HG03159 (cell line): ENCODE data around the gene SF3B1.
A peak's percentile ranks its signal among the peaks of the same experiment; 100 is the strongest.
"Not testable (repeated sequence)": the region's sequence is repeated elsewhere in the genome, so short reads cannot be mapped to it uniquely, and the experiment has no call there.

Source experiments
- ATAC-seq: cut with Tn5 transposase; IDR thresholded peaks from one replicate; pipeline ENCODE4 v1.9.1; 2021; ENCODE audit warnings: mild to moderate bottlenecking, moderate library complexity; ENCODE audit not compliant: unreplicated experiment

Gene SF3B1, protein sequence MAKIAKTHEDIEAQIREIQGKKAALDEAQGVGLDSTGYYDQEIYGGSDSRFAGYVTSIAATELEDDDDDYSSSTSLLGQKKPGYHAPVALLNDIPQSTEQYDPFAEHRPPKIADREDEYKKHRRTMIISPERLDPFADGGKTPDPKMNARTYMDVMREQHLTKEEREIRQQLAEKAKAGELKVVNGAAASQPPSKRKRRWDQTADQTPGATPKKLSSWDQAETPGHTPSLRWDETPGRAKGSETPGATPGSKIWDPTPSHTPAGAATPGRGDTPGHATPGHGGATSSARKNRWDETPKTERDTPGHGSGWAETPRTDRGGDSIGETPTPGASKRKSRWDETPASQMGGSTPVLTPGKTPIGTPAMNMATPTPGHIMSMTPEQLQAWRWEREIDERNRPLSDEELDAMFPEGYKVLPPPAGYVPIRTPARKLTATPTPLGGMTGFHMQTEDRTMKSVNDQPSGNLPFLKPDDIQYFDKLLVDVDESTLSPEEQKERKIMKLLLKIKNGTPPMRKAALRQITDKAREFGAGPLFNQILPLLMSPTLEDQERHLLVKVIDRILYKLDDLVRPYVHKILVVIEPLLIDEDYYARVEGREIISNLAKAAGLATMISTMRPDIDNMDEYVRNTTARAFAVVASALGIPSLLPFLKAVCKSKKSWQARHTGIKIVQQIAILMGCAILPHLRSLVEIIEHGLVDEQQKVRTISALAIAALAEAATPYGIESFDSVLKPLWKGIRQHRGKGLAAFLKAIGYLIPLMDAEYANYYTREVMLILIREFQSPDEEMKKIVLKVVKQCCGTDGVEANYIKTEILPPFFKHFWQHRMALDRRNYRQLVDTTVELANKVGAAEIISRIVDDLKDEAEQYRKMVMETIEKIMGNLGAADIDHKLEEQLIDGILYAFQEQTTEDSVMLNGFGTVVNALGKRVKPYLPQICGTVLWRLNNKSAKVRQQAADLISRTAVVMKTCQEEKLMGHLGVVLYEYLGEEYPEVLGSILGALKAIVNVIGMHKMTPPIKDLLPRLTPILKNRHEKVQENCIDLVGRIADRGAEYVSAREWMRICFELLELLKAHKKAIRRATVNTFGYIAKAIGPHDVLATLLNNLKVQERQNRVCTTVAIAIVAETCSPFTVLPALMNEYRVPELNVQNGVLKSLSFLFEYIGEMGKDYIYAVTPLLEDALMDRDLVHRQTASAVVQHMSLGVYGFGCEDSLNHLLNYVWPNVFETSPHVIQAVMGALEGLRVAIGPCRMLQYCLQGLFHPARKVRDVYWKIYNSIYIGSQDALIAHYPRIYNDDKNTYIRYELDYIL

DNA sequence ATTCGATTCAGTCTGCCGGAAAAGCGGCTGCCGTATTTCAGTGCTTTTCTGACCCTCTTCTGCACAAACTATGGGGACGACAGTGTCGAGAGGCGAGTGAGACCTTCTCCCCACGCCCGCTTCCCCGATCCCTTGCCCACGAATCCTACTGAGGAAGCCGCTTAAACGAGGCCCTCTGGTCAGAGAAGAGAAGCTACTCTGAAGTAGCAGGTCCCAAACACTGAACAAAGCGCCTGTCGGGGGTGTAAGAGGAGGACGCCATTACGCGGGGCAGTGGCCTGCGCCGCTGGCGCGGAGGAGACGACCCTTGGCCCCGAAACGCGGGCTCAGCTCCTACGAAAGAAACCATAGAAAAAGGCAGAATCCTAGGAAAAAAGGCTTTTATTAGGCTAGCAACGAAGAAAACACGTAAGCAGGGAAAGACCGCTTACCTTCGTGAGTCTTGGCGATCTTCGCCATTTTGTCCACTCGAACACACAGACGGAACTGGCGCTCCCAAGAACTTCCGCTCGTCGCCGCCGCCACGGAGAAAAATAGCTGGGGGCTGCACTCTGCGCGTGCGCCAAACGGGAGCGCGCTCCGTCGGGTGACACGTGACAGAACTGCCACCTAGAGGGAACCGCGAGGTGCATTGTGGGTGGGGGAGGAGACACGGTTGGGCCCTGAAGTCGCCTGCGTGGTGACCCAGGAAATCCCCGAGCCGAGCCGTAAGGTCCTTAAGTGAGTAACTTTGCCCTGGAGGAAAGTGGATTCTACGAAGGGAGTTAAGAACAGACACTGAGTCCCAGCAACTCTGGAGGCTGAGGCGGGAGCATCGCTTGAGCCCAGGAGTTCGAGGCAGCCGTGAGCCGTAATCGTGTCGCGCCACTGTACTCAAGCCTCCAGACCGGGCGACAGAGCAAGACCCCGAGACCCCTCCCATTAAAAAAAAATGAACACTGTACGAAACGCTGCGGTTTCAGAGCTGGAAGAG is at the start of gene SF3B1:
TSS of gene SF3B1 (minus strand) at position 488 of the 973 bp plus-strand sequence. CDS start at position 459, 29 bp downstream.
- ATAC-seq: peak; percentile 94

DNA sequence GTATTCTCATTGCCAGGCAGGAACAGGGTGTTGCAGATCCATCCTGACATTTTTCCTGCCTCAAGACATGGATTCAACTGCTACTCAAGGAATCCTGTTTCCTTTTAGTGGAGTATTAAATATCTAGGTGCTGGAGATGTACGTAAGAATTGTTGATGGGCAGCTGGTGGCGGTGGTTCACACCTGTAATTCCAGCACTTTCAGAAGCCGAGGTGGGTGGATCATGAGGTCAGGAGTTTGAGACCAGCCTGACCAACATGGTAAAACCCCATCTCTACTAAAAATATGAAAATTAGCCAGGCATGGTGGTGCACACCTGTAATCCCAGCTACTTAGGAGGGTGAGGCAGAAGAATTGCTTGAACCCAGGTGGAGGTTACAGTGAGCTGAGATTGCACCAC is 49.4 kb upstream of the SF3B1 start:
- ATAC-seq: not testable (repeated sequence)

DNA sequence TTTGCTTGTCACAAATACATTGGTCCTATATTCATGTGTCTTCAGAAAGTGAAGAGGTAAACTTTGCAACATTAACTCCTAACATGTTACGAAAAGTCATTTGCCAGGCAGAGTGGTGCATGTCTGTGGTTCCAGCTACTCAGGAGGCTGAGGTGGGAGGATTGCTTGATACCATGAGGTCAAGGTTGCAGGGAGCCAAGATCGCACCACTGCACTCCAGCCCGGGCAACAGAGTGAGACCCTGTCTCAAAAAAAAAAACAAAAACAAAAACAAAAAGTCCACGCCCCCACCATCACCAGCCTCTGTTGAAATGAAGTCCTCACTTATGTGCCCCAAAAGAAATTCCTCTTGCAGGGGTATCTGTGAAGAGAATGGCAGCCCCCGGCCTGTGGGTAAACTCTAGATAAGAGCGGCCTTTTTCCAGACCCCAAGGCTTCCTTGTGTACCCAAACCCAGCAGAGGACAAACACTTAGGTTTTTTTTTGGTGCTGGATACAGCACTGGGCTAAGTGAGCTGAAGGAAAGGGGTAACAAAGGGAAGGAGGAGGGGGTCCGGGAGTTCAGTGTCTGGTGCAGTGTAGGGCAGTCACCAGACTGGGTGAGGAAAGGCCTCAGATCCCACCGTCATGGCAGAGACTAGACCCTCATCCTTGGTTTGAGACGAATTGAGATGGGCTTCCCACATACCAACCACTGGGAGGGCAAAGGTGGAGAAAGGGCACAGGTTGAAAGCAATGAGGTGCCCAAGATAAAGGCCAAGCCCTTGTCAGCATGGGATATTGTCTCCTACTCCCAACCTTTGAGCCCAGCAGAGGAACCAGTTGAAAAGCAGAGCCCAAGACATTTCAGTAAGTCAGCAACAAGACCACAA is 45.6 kb upstream of the SF3B1 start:
- ATAC-seq: no peak

DNA sequence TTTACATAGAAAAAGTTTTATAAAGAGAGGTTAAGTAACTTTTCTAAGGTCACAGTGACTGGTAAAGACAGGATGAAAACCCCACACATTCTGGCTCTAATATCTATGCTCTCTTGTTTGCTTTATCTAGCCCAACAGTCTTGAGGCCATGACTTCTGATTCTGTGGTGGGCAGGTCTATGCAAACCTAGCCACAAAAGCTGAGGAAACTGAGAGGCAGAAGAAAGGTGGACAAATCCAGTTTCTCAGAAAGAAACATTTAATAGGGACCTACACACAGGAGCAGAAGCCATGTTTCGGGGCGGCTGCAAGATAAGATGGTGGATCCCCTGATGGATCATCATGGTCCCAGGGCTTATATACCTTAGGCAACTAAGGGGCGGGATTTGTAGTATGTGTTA is 43.0 kb upstream of the SF3B1 start:
- no peak for ATAC-seq

DNA sequence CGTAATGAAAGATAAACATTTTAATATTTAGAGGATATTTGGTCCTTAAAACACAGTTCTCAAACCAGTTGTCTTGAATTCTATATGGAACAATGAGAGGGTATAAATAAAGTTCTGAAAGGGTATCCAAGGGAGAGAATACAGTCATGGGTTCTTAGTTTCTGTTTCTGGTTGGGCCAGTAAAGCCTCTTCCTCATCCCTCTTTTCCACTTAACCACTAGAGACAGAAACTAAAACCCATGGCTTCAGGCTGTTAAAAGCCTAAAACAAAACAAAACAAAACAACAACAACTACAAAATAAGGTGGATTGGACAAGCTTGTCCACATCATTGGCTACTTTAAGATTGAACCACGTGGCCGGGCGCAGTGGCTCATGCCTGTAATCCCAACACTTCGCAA is 37.3 kb upstream of the SF3B1 start:
- ATAC-seq: no peak

DNA sequence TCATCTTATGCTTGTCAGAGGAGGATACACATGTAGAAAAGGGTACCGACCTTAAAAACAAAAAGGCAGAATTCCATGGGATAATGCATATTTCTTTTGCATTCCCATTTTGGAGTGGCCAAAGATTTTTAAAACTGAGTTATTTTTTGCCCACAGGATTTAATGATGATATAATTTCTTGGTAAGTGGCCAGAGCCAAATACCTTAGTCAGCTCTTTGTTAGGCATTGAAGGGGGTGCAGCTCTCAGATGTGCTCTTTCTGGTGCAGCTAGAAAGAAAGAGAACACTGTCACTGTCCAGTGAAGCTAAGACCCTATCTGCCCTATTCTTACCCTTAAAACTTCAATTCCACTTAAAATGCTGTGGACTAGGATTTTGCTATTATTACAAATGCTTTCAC is 29.3 kb upstream of the SF3B1 start:
- ATAC-seq: no peak

DNA sequence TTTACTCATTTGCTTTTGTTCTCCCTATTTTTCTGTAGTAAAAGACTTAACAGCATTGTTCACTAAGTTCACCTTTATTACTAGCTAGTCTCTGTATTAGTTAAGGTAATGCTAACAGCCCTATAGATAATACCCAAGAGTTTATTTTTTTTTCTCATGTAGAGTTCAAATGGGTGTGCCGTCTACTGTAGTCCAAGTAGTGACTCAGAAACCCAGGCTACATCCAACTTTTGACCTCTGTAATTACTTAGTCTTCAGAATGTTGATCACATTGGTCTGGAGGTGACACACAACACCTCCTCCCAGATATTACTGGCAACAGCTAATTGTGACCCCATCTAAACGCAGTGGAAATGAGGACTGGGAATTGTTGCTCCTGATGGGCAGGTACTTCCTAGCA is 26.2 kb upstream of the SF3B1 start:
- ATAC-seq: no peak

DNA sequence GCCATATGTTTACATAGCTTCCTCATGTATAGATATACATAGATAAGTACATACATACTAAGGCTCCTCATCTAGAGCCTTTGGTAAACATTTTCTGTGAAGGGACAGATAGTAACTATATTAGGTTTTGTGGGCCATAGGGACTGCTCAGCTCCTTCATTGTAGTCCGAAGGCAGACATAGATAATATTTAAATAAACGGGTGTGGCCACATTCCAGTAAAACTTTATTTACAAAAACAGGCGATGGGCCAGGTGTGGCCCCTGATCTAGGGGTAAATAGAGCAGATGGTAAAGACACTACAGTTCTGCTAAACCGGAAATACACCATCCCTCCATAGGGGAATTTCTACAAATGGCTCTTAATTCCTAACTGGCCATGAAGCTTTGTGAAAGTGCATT is 25.8 kb upstream of the SF3B1 start:
- no peak for ATAC-seq

DNA sequence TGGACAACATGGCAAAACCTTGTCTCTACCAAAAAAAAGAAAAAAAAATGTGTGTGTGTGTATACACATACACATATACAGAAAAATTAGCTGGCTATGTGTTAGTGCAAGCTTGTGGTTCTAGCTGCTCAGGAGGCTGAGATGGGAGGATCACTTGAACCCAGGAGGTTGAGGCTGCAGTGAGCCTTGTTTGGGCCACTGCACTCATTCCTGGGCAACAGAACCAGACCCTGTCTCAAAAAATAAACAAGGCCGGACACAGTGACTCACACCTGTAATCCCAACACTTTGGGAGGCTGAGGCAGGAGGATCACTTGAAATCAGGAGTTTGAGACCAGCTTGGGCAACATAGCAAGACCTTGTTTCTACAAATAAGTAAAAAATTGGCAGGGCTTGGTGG is 20.6 kb upstream of the SF3B1 start:
- ATAC-seq: no peak

DNA sequence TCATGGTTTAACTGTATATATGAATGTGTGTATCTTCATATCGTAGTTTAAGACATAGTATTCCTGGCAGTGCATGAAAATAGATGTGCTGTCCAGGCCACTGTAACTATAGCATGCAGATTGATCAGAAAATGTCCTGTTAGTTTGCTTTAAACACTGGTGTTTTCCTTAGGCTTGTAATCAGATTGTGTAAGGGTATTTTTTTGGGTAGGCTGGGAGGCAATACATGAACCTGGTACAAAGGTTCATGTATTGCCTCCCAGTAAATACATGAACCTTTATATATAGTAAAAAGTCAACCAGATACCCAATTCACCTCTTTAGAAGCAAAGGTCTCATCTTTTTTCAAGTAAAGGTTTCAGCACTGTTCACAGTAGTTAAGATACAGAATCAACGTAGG is 20.1 kb upstream of the SF3B1 start:
- ATAC-seq: no peak

DNA sequence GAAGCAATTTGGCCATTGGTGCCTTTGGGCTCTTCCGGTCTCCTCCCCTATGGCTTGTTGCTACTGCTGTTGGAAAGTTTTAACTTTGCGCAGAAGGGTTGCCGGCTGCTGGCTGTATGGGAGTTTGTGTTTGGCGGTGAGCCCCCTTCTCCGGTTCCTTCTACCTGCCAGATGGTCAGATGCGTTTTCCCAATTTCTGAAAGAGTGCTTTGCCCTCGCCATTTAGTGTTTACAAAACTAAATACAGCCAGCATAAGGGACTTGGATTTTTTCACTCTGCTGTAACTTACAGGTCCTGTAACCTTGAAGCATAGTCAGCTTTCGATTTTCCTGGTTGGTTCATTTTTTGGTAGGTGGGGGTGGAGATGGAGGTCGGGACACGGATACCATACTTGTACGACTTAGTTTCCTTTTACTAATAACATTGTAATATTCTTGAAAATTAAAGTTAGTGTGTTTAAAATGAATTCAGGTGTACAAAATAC is 19.1 kb upstream of the SF3B1 start:
- peak; percentile 37 for ATAC-seq

DNA sequence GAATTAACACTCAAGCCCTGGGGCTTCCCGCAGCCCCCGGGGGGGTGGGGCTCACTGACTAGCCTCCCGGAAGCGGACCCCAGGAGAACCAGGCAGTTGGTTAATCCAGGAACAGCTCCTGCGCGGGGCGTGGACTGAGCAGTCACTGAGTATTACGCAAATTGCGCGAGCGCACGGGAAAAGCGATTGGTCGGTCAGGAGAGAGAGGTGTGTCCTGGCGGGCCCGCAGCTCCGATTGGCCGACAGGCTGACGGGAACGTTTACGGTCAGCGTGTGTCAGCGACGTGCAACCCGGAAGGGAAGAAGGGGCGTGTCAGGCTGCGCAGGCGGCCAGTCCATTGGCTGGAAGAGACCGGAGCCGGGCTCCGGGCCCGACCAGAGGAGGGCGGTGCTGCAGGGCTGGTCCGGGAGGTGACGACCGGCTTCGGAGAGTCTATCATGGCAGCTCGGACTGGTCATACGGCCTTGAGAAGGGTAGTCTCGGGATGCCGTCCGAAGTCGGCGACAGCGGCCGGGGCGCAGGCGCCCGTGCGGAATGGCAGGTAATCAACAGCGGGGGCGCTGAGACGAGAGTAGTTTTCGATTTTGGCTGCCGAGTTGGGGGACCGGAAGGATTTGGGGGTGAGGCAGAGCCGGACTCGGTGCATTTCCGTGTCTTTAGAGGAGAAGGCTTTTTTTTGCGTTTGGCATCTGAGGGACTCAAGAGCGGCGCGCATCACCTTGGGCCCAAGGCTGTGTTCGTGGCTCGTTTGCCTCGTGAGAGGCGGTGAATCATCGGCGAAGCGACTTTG is 18.5 kb upstream of the SF3B1 start, which contains the start of gene COQ10B:
TSS of gene COQ10B (plus strand) at position 430 of the 791 bp plus-strand sequence. CDS start at position 439, 9 bp downstream.
- ATAC-seq: peak; percentile 92

DNA sequence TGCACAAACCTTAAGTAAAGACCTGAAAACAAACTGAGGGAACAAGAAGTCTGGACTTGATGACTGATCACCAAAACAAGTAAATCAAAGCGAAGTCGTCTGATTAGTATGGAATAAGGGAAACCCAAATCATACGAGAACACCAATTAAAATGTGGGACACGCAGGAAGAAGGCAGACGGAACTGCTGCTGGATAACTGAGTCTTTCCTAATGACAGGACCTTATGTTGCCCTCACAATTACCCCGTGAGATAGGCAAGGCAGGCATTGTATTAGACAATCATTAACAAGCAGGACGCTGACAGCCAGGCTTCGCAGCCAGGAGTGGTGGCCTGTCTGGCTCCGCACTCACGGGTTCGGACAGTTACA is 17.9 kb upstream of the SF3B1 start:
- ATAC-seq: no peak

DNA sequence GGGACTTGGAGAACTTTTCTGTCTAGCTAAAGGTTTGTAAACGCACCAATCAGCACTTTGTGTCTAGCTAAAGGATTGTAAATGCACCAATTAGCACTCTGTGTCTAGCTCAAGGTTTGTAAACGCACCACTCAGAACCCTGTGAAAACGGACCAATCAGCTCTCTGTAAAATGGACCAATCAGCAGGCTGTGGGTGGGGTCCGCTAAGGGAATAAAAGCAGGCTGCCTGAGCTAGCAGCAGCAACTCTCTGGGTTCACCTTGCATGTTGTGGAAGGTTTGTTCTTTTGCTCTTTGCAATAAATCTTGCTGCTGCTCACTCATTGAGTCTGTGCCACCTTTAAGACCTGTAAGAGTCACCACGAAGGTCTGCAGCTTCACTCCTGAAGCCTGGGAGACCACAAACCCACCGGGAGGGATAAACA is 16.1 kb upstream of the SF3B1 start:
- ATAC-seq: not testable (repeated sequence)

DNA sequence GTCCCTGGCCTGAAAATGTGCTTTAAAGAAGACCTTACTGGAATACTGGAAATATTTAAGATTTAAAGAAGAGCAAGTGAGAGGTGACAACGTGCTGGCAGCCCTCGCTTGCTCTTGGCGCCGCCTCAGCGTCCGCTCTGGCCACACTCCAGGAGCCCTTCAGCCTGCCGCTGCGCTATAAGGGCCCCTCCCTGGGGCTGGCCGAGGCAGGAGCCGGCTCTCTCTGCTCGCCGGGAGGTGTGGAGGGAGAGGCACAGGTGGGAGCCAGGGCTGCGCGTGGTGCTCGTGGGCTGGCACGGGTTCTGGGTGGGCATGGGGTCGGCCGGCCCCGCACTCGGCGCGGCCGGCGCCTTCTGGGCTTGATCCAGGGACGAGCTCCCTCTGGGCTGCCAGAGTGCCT is 15.6 kb upstream of the SF3B1 start:
- no peak for ATAC-seq

DNA sequence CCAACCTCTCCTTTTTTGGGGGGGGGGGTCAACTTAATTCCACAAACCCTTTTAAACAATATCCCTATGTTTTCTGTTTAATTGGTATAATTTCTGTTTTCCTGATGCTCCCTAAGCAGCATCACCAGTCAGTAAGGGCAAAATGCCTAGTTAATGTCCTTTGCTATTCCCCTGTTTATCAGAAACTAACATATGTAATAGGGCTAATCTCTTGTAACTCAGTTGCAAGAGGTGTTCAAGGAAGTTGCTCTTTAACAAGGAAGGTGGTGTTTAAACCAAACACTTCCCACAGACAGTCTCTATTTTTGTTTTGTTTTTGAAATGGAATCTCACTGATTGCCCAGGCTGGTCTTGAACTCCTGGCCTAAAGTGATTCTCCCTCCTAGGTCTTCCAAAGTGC is 12.0 kb upstream of the SF3B1 start:
- ATAC-seq: no peak

DNA sequence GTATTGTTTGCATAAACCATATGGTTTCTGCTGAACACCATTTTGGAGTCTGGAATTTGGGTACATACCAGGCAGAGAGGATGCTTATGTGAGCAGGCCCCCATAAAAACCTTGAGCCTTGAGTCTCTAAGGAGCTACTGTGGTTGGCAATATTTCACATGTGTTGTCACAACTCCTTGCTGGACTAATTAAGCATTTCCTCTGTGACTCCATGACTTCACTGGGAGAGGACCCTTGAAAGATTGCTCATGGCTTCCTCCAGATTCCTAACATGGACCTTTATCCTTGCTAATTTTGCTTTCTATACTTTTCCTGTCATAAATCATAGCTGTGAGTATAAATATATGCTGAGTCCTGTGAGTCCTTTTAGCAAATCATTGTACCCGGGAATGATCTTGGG is 10.9 kb upstream of the SF3B1 start:
- ATAC-seq: no peak

DNA sequence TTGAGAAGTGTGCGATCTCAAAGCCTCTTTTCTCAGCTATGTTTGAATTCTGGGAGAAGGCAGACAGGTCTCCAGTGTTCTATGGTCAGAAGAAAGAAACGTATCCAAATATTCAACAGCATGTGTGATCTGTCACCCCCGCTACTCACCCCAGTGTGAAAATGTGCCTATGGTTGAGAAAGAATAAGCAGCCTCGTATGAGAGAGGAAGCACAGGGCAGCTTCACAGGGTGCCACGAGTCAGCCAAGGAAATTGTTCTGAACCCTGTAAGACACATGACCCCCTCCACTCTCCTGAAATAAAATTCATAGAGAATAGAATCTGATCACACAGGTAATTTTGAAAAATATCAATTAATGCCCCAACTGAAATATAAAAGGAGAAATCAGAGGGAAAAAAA is 8.0 kb upstream of the SF3B1 start:
- no peak for ATAC-seq
